ENCODE data around the gene UCN2. TPM values are rescaled to one million over a fixed set of nuclear protein-coding genes. Genes with fewer than 3 reads are reported as not detected.

UCN2 gene
- total and polyA plus RNA-seq, 9 of the 15 experiments (the other 6 are each of a cell fraction or from before 2014, with no cell fraction given): 0.08 to 0.11 TPM; not detected in 7

GRCh38 chr3:48555231-48555948, 8.2 kb downstream of the UCN2 start (continued):
- peak; percentile 90 for TF ChIP-seq GATA2 (CRISPR knock-in tag; IDR thresholded peaks at IDR 0.05)
- no peak for TF ChIP-seq THAP7 (CRISPR knock-in tag; IDR thresholded peaks at IDR 0.05)
- no peak for TF ChIP-seq CBX3 (IDR thresholded peaks at IDR 0.05; ENCODE audit: borderline replicate concordance in 1 of 2, low read length in 2 of 2)
- TF ChIP-seq TFAP4 (CRISPR knock-in tag; IDR thresholded peaks at IDR 0.05; ENCODE audit: borderline replicate concordance): peak; percentile 44; the same call in 1 of the 2 replicates
- TF ChIP-seq HNRNPH1 (optimal IDR thresholded peaks at IDR 0.05; ENCODE audit: low read depth, low read length): no peak
- TF ChIP-seq UBTF (IDR thresholded peaks at IDR 0.05; ENCODE audit: borderline replicate concordance in 1 of 2, low read depth in 2 of 2, low read length in 2 of 2): 0 out of 4 replicates have a peak, but pooled peaks of 1 of the 2 experiments have one; percentile 53
- no peak for TF ChIP-seq TEAD2 (tag; IDR thresholded peaks at IDR 0.05)
- TF ChIP-seq ZNF707 (CRISPR knock-in tag; conservative IDR thresholded peaks at IDR 0.05): no peak
- no peak for TF ChIP-seq HMG20A (CRISPR knock-in tag; conservative IDR thresholded peaks at IDR 0.05)
- no peak for TF ChIP-seq FOXP1 (CRISPR knock-in tag; IDR thresholded peaks at IDR 0.05)
- peak; percentile 31; the same call in 1 of the 2 replicates for TF ChIP-seq MTA3 (IDR thresholded peaks at IDR 0.05; ENCODE audit: borderline replicate concordance)
- TF ChIP-seq ATF6 (CRISPR knock-in tag; IDR thresholded peaks at IDR 0.05): no peak
- TF ChIP-seq CTCF (IDR thresholded peaks at IDR 0.05 in 2 of 3, conservative IDR thresholded peaks at IDR 0.05 in 1 of 3; ENCODE audit: insufficient read depth in 2 of 3, low read depth in 1 of 3, low read length in 3 of 3): no peak
- TF ChIP-seq ZNF639 (CRISPR knock-in tag; conservative IDR thresholded peaks at IDR 0.05 in 1 of 2, IDR thresholded peaks at IDR 0.05 in 1 of 2): no peak
- TF ChIP-seq STAT5B (CRISPR knock-in tag; IDR thresholded peaks at IDR 0.05): no peak
- no peak for TF ChIP-seq SETDB1 (IDR thresholded peaks at IDR 0.05; ENCODE audit: low read length)
- peak; percentile 33; the same call in 1 of the 2 replicates for TF ChIP-seq CREM (IDR thresholded peaks at IDR 0.05; ENCODE audit: low read depth)

Measured in K562 (cell line).